H9 (cell line): ENCODE data around the gene RTP1. TPM values are rescaled to one million over a fixed set of nuclear protein-coding genes. Genes with fewer than 3 reads are reported as not detected.

Experiments used
- DNase-seq: peaks from one replicate; pipeline ENCODE4 v3.0.0-alpha.2; 2017
- H2AFZ ChIP-seq: one replicate; pipeline ENCODE4 v1.6.1; 2013; ENCODE audit warnings: mild to moderate bottlenecking, low read length, control low read depth, moderate library complexity
- H2AK5ac ChIP-seq: 2 replicates; pipeline ENCODE4 v1.6.1; 2013; ENCODE audit warnings: low read length, control low read depth, mixed read lengths; ENCODE audit not compliant: insufficient read length
- H2BK120ac ChIP-seq: one replicate; pipeline ENCODE4 v1.6.1; 2013; ENCODE audit warnings: low read depth, mild to moderate bottlenecking, low read length, control low read depth, inconsistent platforms; ENCODE audit not compliant: poor library complexity, severe bottlenecking
- H2BK12ac ChIP-seq: 2 replicates; pipeline ENCODE4 v1.6.1; 2013; ENCODE audit warnings: low read length, control low read depth, mixed read lengths, low read depth; ENCODE audit not compliant: insufficient read length
- H2BK15ac ChIP-seq: 2 replicates; pipeline ENCODE4 v1.6.1; 2013; ENCODE audit warnings: low read depth, low read length, control low read depth
- H2BK20ac ChIP-seq: one replicate; pipeline ENCODE4 v1.6.1; 2013; ENCODE audit warnings: low read depth, mild to moderate bottlenecking, low read length, control low read depth, inconsistent platforms; ENCODE audit not compliant: poor library complexity, severe bottlenecking
- H2BK5ac ChIP-seq: 2 replicates; pipeline ENCODE4 v1.6.1; 2013; ENCODE audit warnings: low read length, control low read depth, mixed read lengths; ENCODE audit not compliant: insufficient read length
- H3K14ac ChIP-seq: 2 replicates; pipeline ENCODE4 v1.6.1; 2013; ENCODE audit warnings: low read length, control low read depth; ENCODE audit not compliant: insufficient read depth
- H3K18ac ChIP-seq: 2 replicates; pipeline ENCODE4 v1.6.1; 2013; ENCODE audit warnings: low read depth, mild to moderate bottlenecking, mixed read lengths, low read length, control low read depth; ENCODE audit not compliant: insufficient read length
- H3K23ac ChIP-seq: 2 replicates; pipeline ENCODE4 v1.6.1; 2013; ENCODE audit warnings: low read length, control low read depth, mixed read lengths, low read depth; ENCODE audit not compliant: insufficient read length
- H3K23me2 ChIP-seq: 2 replicates; pipeline ENCODE4 v1.6.1; 2013; ENCODE audit warnings: low read depth, mild to moderate bottlenecking, mixed read lengths, low read length, control low read depth; ENCODE audit not compliant: insufficient read length, poor library complexity, severe bottlenecking
- H3K27ac ChIP-seq: 2 replicates; pipeline ENCODE4 v1.5.1; 2013; ENCODE audit warnings: low read length, control low read depth, mixed read lengths, low read depth; ENCODE audit not compliant: insufficient read length
- H3K27me3 ChIP-seq: 2 replicates; pipeline ENCODE4 v1.6.1; 2013; ENCODE audit warnings: low read length, control low read depth, inconsistent platforms; ENCODE audit not compliant: insufficient read depth
- H3K4ac ChIP-seq: 2 replicates; pipeline ENCODE4 v1.6.1; 2013; ENCODE audit warnings: low read depth, mild to moderate bottlenecking, control low read depth, inconsistent platforms, low read length, moderate library complexity
- H3K4me1 ChIP-seq: 2 replicates; pipeline ENCODE4 v1.6.1; 2013; ENCODE audit warnings: low read length, control low read depth, inconsistent platforms; ENCODE audit not compliant: insufficient read depth
- H3K4me2 ChIP-seq: 2 replicates; pipeline ENCODE4 v1.6.1; 2013; ENCODE audit warnings: low read length, control low read depth, mixed read lengths; ENCODE audit not compliant: insufficient read length, insufficient read depth
- H3K56ac ChIP-seq: 2 replicates; pipeline ENCODE4 v1.6.1; 2013; ENCODE audit warnings: low read depth, mild to moderate bottlenecking, mixed read lengths, low read length, control low read depth; ENCODE audit not compliant: insufficient read length
- H3K79me1 ChIP-seq: 2 replicates; pipeline ENCODE4 v1.6.1; 2013; ENCODE audit warnings: low read depth, mild to moderate bottlenecking, moderate library complexity, low read length, control low read depth, inconsistent platforms; ENCODE audit not compliant: insufficient read depth, poor library complexity, severe bottlenecking
- H3K79me2 ChIP-seq: 2 replicates; pipeline ENCODE4 v1.6.1; 2013; ENCODE audit warnings: low read length, control low read depth, inconsistent platforms; ENCODE audit not compliant: insufficient read depth
- H3K9ac ChIP-seq: 2 replicates; pipeline ENCODE4 v1.6.1; 2013; ENCODE audit warnings: low read length, control low read depth, mixed read lengths; ENCODE audit not compliant: insufficient read length; ENCODE audit errors: extremely low read depth
- H3K9me3 ChIP-seq: one replicate; pipeline ENCODE4 v1.6.1; 2013; ENCODE audit warnings: low read depth, low read length, inconsistent platforms; ENCODE audit not compliant: control insufficient read depth
- H3T11ph ChIP-seq: one replicate; pipeline ENCODE4 v1.6.1; 2013; ENCODE audit warnings: mild to moderate bottlenecking, low read length, control low read depth, inconsistent platforms
- H4K20me1 ChIP-seq: one replicate; pipeline ENCODE4 v1.6.1; 2013; ENCODE audit not compliant: control insufficient read depth, insufficient read length, insufficient read depth
- H4K5ac ChIP-seq: 2 replicates; pipeline ENCODE4 v1.6.1; 2013; ENCODE audit warnings: low read depth, mild to moderate bottlenecking, mixed read lengths, low read length, control low read depth; ENCODE audit not compliant: insufficient read length
- H4K8ac ChIP-seq: replicated peaks from 2 replicates; pipeline ENCODE4 v1.6.1; 2013; ENCODE audit warnings: low read length, control low read depth, mixed read lengths, low read depth; ENCODE audit not compliant: insufficient read length
- H4K91ac ChIP-seq: 2 replicates; pipeline ENCODE4 v1.6.1; 2013; ENCODE audit warnings: low read depth, mild to moderate bottlenecking, moderate library complexity, mixed read lengths, low read length, control low read depth; ENCODE audit not compliant: insufficient read length
- H3K27ac Mint-ChIP-seq, 3 experiments: 2 replicates in 2 of 3; 3 replicates in 1 of 3; pipeline ENCODE4 v1.8.0; 2020 to 2021; ENCODE audit warnings: mixed read lengths in 3 of 3, mild to moderate bottlenecking in 1 of 3, moderate library complexity in 1 of 3
- H3K27me3 Mint-ChIP-seq: 2 replicates; pipeline ENCODE4 v1.8.0; 2021; ENCODE audit warnings: low read depth, mild to moderate bottlenecking, moderate library complexity, mixed read lengths
- H3K36me3 Mint-ChIP-seq, 3 experiments: 2 replicates in 2 of 3; 3 replicates in 1 of 3; pipeline ENCODE4 v1.8.0; 2020 to 2021; ENCODE audit warnings: low read depth in 3 of 3, mixed read lengths in 3 of 3; ENCODE audit not compliant: insufficient read depth in 1 of 3
- H3K4me1 Mint-ChIP-seq, 2 experiments: 2 replicates each; pipeline ENCODE4 v1.8.0; 2020; ENCODE audit warnings: mixed read lengths in 2 of 2
- H3K4me3 Mint-ChIP-seq, 2 experiments: 2 replicates in 1 of 2; 3 replicates in 1 of 2; pipeline ENCODE4 v1.8.0; 2020 to 2021; ENCODE audit warnings: mild to moderate bottlenecking in 2 of 2, mixed read lengths in 2 of 2, moderate library complexity in 1 of 2
- H3K9me3 Mint-ChIP-seq, 2 experiments: 2 replicates in 1 of 2; 3 replicates in 1 of 2; pipeline ENCODE4 v1.8.0; 2020; ENCODE audit warnings: mild to moderate bottlenecking in 2 of 2, mixed read lengths in 2 of 2, moderate library complexity in 1 of 2
- WGBS: extraction: QIAGEN DNeasy Blood & Tissue Kit; methylation state at CpG from one replicate; pipeline ENCODE4 v1.1.7; 2013; ENCODE audit warnings: missing lambda C conversion rate, low lambda C conversion rate, mixed read lengths; ENCODE audit not compliant: insufficient read length; ENCODE audit errors: extremely low coverage; 5-methylcytosine and 5-hydroxymethylcytosine counted together
- long read RNA-seq: library from polyadenylated mRNA; unstranded; transcript quantifications from one replicate; pipeline ENCODE4 v2.0.0, GENCODE V29; 2020
- total RNA-seq: library from RNA; stranded (reverse); gene quantifications from 2 replicates; pipeline ENCODE4 v1.2.1, GENCODE V29; 2021
- TF ChIP-seq, protein P1 (sequence below): fragments of 200-600 bp; sonication (generic); conservative IDR thresholded peaks from 3 replicates; pipeline ENCODE4 v1.8.0; 2021; ENCODE audit warnings: antibody characterized with exemption, mild to moderate bottlenecking

The RTP1 gene, protein sequence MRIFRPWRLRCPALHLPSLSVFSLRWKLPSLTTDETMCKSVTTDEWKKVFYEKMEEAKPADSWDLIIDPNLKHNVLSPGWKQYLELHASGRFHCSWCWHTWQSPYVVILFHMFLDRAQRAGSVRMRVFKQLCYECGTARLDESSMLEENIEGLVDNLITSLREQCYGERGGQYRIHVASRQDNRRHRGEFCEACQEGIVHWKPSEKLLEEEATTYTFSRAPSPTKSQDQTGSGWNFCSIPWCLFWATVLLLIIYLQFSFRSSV
- total RNA-seq: 6.6 and 7.5 TPM in 2 replicates
- long read RNA-seq, partial matches to known transcripts: 30 of 47 reads
- long read RNA-seq, other reads (novel, unspliced or antisense): 17 of 47 reads

GRCh38 chr3:187197335-187197649 is at the start of gene RTP1:
TSS of gene RTP1 (plus strand) at chr3:187197486. CDS start at chr3:187197516, 30 bp downstream.
- Histone ChIP-seq H2BK20ac (no peak within 1 kb of the TSS), H3K79me2 (no peaks in the 10 kb centered on the region), H3K4ac (no peak within 1 kb of the TSS), H2AFZ (no peak within 1 kb of the TSS), H3K23ac (no peak within 1 kb of the TSS), H4K91ac (no peak within 1 kb of the TSS), H3K23me2 (no peaks in the 10 kb centered on the region), H2BK5ac (no peak within 1 kb of the TSS), H3K9ac (no peak within 1 kb of the TSS), H3K9me3 (no peaks in the 10 kb centered on the region), H3K18ac (peak within 1 kb of the TSS; percentile 18), H3K14ac (no peak within 1 kb of the TSS), H2BK12ac (no peak within 1 kb of the TSS), H2BK15ac (no peak within 1 kb of the TSS), H3T11ph (no peak within 1 kb of the TSS), H3K4me1 (peaks cover 3% of the 10 kb centered on the region; the same call in 1 of the 2 replicates), H3K56ac (no peak within 1 kb of the TSS), H4K8ac (no peak within 1 kb of the TSS), H3K27ac (no peak within 1 kb of the TSS), H3K4me2 (no peak within 1 kb of the TSS), H2AK5ac (no peak within 1 kb of the TSS), H4K20me1 (no peaks in the 10 kb centered on the region), H4K5ac (no peak within 1 kb of the TSS), H2BK120ac (no peak within 1 kb of the TSS), H3K27me3 (no peaks in the 10 kb centered on the region), H3K79me1 (no peaks in the 10 kb centered on the region)
- Mint-ChIP-seq H3K36me3 (peaks cover 0 to 2% (median 2%) of the 10 kb centered on the region in 3 experiments; a peak in 2 of 7 replicates), H3K4me1 (peaks cover 7 to 20% of the 10 kb centered on the region in 2 experiments), H3K4me3 (no peak within 1 kb of the TSS), H3K27ac (peak within 1 kb of the TSS in 1 of 3 experiments; percentile 56; a peak in 1 of 7 replicates), H3K27me3 (peaks cover 2% of the 10 kb centered on the region), H3K9me3 (no peaks in the 10 kb centered on the region)
- TF ChIP-seq, protein P1, sequence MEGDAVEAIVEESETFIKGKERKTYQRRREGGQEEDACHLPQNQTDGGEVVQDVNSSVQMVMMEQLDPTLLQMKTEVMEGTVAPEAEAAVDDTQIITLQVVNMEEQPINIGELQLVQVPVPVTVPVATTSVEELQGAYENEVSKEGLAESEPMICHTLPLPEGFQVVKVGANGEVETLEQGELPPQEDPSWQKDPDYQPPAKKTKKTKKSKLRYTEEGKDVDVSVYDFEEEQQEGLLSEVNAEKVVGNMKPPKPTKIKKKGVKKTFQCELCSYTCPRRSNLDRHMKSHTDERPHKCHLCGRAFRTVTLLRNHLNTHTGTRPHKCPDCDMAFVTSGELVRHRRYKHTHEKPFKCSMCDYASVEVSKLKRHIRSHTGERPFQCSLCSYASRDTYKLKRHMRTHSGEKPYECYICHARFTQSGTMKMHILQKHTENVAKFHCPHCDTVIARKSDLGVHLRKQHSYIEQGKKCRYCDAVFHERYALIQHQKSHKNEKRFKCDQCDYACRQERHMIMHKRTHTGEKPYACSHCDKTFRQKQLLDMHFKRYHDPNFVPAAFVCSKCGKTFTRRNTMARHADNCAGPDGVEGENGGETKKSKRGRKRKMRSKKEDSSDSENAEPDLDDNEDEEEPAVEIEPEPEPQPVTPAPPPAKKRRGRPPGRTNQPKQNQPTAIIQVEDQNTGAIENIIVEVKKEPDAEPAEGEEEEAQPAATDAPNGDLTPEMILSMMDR: no peak
- DNase-seq: peak; percentile 56
- WGBS: no CpG with 5 or more reads among the region's 8 CpGs
